ENCODE data around the gene NHEJ1. TPM values are rescaled to one million over a fixed set of nuclear protein-coding genes. Genes with fewer than 3 reads are reported as not detected.

Gene NHEJ1
- total and polyA plus RNA-seq, 8 donors = 3.9 to 8.7 (median 6.6) TPM

DNA sequence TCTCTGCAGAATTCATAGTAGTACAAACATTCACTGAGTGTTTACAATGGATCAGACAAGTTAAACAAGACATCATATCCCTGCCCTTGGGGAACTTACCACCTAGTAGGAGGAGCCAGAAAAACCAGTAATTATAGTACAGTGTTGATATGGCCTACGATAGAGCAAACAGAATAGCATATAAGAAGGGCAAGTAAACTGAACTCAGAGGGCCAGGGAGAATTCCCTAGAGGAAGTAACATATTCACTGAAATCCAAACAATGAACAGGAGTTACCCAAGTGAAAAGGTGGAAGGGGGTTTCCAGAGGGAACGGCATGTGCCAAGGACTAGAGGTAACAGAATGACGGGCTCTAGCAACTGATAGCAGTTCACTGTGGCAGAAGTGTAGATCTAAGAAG lies 34.1 kb downstream of the NHEJ1 start:
- H3K27ac ChIP-seq = peak overlapping the region in 2 of 4 donors; percentile 65 to 66
- H3K9me3 ChIP-seq = no peaks in the 10 kb centered on the region
- TF ChIP-seq, protein P1, sequence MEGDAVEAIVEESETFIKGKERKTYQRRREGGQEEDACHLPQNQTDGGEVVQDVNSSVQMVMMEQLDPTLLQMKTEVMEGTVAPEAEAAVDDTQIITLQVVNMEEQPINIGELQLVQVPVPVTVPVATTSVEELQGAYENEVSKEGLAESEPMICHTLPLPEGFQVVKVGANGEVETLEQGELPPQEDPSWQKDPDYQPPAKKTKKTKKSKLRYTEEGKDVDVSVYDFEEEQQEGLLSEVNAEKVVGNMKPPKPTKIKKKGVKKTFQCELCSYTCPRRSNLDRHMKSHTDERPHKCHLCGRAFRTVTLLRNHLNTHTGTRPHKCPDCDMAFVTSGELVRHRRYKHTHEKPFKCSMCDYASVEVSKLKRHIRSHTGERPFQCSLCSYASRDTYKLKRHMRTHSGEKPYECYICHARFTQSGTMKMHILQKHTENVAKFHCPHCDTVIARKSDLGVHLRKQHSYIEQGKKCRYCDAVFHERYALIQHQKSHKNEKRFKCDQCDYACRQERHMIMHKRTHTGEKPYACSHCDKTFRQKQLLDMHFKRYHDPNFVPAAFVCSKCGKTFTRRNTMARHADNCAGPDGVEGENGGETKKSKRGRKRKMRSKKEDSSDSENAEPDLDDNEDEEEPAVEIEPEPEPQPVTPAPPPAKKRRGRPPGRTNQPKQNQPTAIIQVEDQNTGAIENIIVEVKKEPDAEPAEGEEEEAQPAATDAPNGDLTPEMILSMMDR (IDR thresholded peaks at IDR 0.05) = no peak
- H3K36me3 ChIP-seq = no peaks in the 10 kb centered on the region
- H3K27me3 ChIP-seq = no peaks in the 10 kb centered on the region
- 13 to 18% methylated on average over 3 of the region's 3 CpGs for WGBS, 2 donors
- DNase-seq = peak in 1 of 6 donors; percentile 50
- ATAC-seq = peak; percentile 53 to 76 (median 62)
- no peak for FAIRE-seq
- no peak overlapping the region for H3K4me3 ChIP-seq
- peaks cover 12 to 57% (median 30%) of the 10 kb centered on the region in 3 donors for H3K4me1 ChIP-seq
- intact Hi-C loops (cut with DNase I) = no loop called here

DNA sequence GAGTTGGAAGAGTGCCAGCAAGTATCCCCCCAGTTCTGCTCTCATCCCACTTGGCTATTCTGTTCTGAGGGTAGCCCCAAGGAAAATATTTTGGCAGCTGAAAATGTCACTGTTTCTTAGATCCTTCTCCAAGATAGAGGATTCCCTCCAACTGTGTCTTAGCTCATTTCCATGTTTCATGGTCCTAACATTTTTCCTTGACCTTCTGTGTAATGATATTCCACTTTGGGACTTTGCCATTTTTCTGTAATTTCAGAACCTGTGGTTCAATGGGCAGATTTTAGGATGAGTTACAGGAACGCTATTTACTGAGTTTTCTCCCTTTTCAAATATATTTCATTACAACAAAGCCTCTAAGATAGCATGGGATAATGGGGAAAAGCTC lies 34.7 kb downstream of the NHEJ1 start:
- Histone ChIP-seq H3K4me3 (no peak overlapping the region), H3K9me3 (no peaks in the 10 kb centered on the region), H3K27ac (peak overlapping the region in 1 of 4 donors; percentile 65), H3K27me3 (no peaks in the 10 kb centered on the region), H3K4me1 (peaks cover 12 to 59% (median 30%) of the 10 kb centered on the region in 3 donors), H3K36me3 (no peaks in the 10 kb centered on the region)
- ATAC-seq = no peak
- intact Hi-C loops (cut with DNase I) = no loop called here
- no peak for DNase-seq
- WGBS, 2 donors = 81 to 85% methylated on average over 1 of the region's 1 CpG
- no peak for FAIRE-seq
- TF ChIP-seq, protein P1 (IDR thresholded peaks at IDR 0.05) = no peak

DNA sequence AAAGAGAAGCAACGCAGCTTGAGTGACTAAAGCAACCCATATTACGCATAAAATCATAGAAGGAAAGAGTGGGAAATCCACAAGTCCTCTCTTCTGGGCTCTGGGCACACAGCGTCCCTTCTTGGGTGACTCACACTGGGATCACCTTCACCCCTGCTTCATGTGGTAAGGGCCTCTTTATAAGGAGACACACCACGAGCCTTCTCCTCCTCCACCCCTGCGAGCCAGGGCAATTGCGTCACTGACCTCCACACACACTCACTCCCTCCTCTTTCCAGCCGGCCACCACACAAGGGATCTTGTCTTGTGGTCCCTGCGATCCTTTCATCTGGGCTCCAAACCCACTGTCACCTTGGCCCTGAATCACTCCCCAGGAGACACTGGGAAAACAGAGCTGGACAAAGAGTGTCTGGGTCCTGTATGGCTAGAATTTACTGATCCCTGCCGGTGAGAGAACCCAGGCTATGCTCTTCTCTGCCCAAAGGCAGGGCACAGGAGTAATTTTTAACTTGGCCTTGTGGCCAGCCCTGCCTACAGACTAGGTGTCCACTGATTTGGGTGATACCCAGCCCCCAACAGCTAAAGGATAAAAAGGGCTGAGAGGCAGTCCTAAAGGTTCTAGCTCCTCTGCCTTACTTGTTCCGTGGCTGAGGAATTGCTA lies 35.3 kb downstream of the NHEJ1 start:
- ATAC-seq (peak in 2 of 4 donors; percentile 21 to 26), FAIRE-seq (no peak), DNase-seq (peak in 3 of 6 donors; percentile 23 to 45 (median 36))
- Histone ChIP-seq H3K27me3 (no peaks in the 10 kb centered on the region), H3K36me3 (no peaks in the 10 kb centered on the region), H3K4me3 (no peak overlapping the region), H3K27ac (peak overlapping the region in 1 of 4 donors; percentile 65), H3K4me1 (peaks cover 12 to 59% (median 30%) of the 10 kb centered on the region in 3 donors), H3K9me3 (no peaks in the 10 kb centered on the region)
- TF ChIP-seq, protein P1 (IDR thresholded peaks at IDR 0.05) = no peak
- 90 to 95% methylated on average over 10 of the region's 10 CpGs for WGBS, 2 donors
- intact Hi-C loops (cut with DNase I) = no loop called here

DNA sequence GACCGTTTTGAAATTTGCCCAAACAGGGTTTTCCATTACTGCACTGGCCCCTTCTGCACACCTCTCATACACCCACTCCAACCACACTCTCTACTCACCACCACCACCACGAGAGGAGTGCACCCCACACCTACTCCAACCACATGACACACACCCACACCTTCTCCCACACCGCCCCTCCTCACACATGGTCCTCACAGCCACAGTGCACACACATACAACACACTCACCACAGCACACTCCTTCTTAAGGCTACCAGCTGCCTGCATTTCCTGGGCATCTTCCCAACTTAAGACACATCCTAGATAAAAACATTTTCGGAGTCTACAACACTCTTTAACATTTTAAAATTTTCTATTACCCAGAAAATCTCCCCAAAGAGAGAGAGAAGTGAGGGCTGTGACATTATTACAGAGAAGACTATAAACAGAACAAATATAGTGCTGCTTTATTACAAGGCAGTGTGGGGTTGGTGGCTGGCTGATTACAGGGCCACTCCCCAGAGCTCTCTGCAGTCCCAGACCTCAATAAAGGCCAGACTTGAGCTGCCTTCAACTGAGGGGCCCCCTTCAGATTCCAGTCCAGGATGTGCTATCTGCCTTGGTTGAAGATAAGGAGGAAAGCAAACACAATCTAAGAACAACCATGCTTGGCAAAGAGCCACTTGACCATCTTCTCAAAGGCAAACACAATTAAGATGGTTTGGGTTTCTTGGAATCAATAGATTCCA lies 36.1 kb downstream of the NHEJ1 start:
- no peak for ATAC-seq
- no peak for FAIRE-seq
- Histone ChIP-seq H3K9me3 (no peaks in the 10 kb centered on the region), H3K4me1 (peaks cover 12 to 59% (median 30%) of the 10 kb centered on the region in 3 donors), H3K27me3 (no peaks in the 10 kb centered on the region), H3K27ac (no peak overlapping the region), H3K36me3 (no peaks in the 10 kb centered on the region), H3K4me3 (no peak overlapping the region)
- intact Hi-C loops (cut with DNase I) = no loop called here
- WGBS, 2 donors = 60 to 66% methylated on average over 4 of the region's 4 CpGs
- DNase-seq = no peak
- TF ChIP-seq, protein P1 (IDR thresholded peaks at IDR 0.05) = no peak
